CD14-positive monocyte (primary cell): ENCODE results near the gene LCP1. TPM values are rescaled to one million over a fixed set of nuclear protein-coding genes. Genes with fewer than 3 reads are reported as not detected.

ENCODE experiments used
- DNase-seq, 3 donors: peaks; one replicate each; pipeline ENCODE4 v3.0.0-alpha.2; 2011 to 2022
- H2AFZ ChIP-seq: 2 replicates; pipeline ENCODE4 v1.6.0; 2012; ENCODE audit warnings: mild to moderate bottlenecking, low read depth, low read length, inconsistent platforms; ENCODE audit not compliant: insufficient read depth, poor library complexity, severe bottlenecking
- H3K27ac ChIP-seq, 2 donors: 1 replicate in 1 of 2; 2 replicates in 1 of 2; pipeline ENCODE4 v1.5.1; 2012 to 2013; ENCODE audit warnings: low read length in 2 of 2, control low read depth in 1 of 2, inconsistent platforms in 1 of 2, low read depth in 1 of 2, mild to moderate bottlenecking in 1 of 2
- H3K27me3 ChIP-seq, 2 donors: one replicate each; pipeline versions ENCODE4 v1.6.0 to v1.6.1; 2011 to 2013; ENCODE audit warnings: low read length in 2 of 2; ENCODE audit not compliant: control insufficient read depth in 2 of 2, insufficient read depth in 2 of 2
- H3K36me3 ChIP-seq, 2 donors: replicated peaks in 1 of 2; 1 replicate in 1 of 2; 2 replicates in 1 of 2; pipeline versions ENCODE4 v1.5.1 to v1.6.1; 2012 to 2013; ENCODE audit warnings: low read length in 2 of 2, control low read depth in 1 of 2, inconsistent platforms in 1 of 2, mild to moderate bottlenecking in 1 of 2; ENCODE audit not compliant: insufficient read depth in 2 of 2, control insufficient read depth in 1 of 2
- H3K4me1 ChIP-seq, 2 donors: 1 replicate in 1 of 2; 2 replicates in 1 of 2; pipeline versions ENCODE4 v1.5.1 to v1.6.1; 2012 to 2013; ENCODE audit warnings: low read length in 2 of 2, control low read depth in 1 of 2, inconsistent platforms in 1 of 2, mild to moderate bottlenecking in 1 of 2, moderate library complexity in 1 of 2; ENCODE audit not compliant: insufficient read depth in 2 of 2, control insufficient read depth in 1 of 2
- H3K4me2 ChIP-seq: replicated peaks from 2 replicates; pipeline ENCODE3; 2012; ENCODE audit warnings: low read length, moderate library complexity, mild to moderate bottlenecking; ENCODE audit not compliant: poor library complexity, severe bottlenecking; ENCODE audit errors: extremely low read depth
- H3K4me3 ChIP-seq, 3 experiments: fragments of 200-600 bp in 1 of 3; sonication (generic) in 1 of 3; replicated peaks in 1 of 3; 1 replicate in 2 of 3; 2 replicates in 1 of 3; pipeline ENCODE4 v1.5.1; 2011 to 2013; ENCODE audit warnings: low read length in 3 of 3, mild to moderate bottlenecking in 3 of 3, control low read depth in 2 of 3, low read depth in 2 of 3, inconsistent platforms in 1 of 3, moderate library complexity in 1 of 3
- H3K79me2 ChIP-seq: 2 replicates; pipeline ENCODE4 v1.6.0; 2012; ENCODE audit warnings: mild to moderate bottlenecking, control low read depth, inconsistent platforms, low read length, moderate library complexity; ENCODE audit not compliant: insufficient read depth
- H3K9ac ChIP-seq: 2 replicates; pipeline ENCODE4 v1.6.0; 2017; ENCODE audit warnings: low read length, mild to moderate bottlenecking; ENCODE audit not compliant: insufficient read depth, poor library complexity, severe bottlenecking
- H3K9me3 ChIP-seq, 2 donors: replicated peaks in 1 of 2; 1 replicate in 1 of 2; 2 replicates in 1 of 2; pipeline versions ENCODE4 v1.5.1 to v1.6.1; 2012 to 2013; ENCODE audit warnings: low read length in 2 of 2, control low read depth in 1 of 2; ENCODE audit not compliant: control insufficient read depth in 1 of 2, insufficient read depth in 1 of 2
- H4K20me1 ChIP-seq: 2 replicates; pipeline ENCODE4 v1.6.0; 2012; ENCODE audit warnings: mild to moderate bottlenecking, low read length, control low read depth, moderate library complexity; ENCODE audit not compliant: insufficient read depth
- H3K27ac Mint-ChIP-seq, 7 donors: one replicate each; pipeline ENCODE4 v1.8.0; 2020; ENCODE audit warnings: mild to moderate bottlenecking in 7 of 7, mixed read lengths in 7 of 7, moderate library complexity in 6 of 7, inconsistent platforms in 2 of 7
- H3K27me3 Mint-ChIP-seq, 3 donors: one replicate each; pipeline ENCODE4 v1.8.0; 2021 to 2022; ENCODE audit warnings: low read depth in 3 of 3, mild to moderate bottlenecking in 3 of 3, mixed read lengths in 3 of 3, moderate library complexity in 3 of 3, inconsistent platforms in 1 of 3
- H3K36me3 Mint-ChIP-seq, 2 donors: one replicate each; pipeline ENCODE4 v1.8.0; 2020; ENCODE audit warnings: mixed read lengths in 2 of 2, inconsistent platforms in 1 of 2, mild to moderate bottlenecking in 1 of 2
- H3K4me1 Mint-ChIP-seq: one replicate; pipeline ENCODE4 v1.8.0; 2020; ENCODE audit warnings: mild to moderate bottlenecking, mixed read lengths
- H3K4me3 Mint-ChIP-seq, 2 donors: one replicate each; pipeline ENCODE4 v1.8.0; 2020; ENCODE audit warnings: mild to moderate bottlenecking in 2 of 2, mixed read lengths in 2 of 2, moderate library complexity in 1 of 2
- H3K9me3 Mint-ChIP-seq, 7 donors: one replicate each; pipeline ENCODE4 v1.8.0; 2020 to 2022; ENCODE audit warnings: mixed read lengths in 7 of 7, mild to moderate bottlenecking in 6 of 7, moderate library complexity in 6 of 7, inconsistent platforms in 2 of 7
- CTCF ChIP-seq: fragments of 200-600 bp; IDR thresholded peaks from one replicate; pipeline ENCODE4 v1.8.0; 2022; ENCODE audit warnings: antibody characterized with exemption, mild to moderate bottlenecking
- whole genome bisulfite sequencing: methylation state at CpG from one replicate; pipeline ENCODE4 v1.1.5; 2013; ENCODE audit warnings: missing lambda C conversion rate; ENCODE audit not compliant: insufficient coverage; 5-methylcytosine and 5-hydroxymethylcytosine counted together
- intact Hi-C, 2 donors: fragments of 100-400 bp; cut with micrococcal nuclease; formaldehyde crosslinking; loops; one replicate each; pipeline versions ENCODE4 v1.15.0 to v1.15.1; 2023
- polyA plus RNA-seq, 3 donors: library from polyadenylated mRNA; depleted of rRNA in 1 of 3; unstranded in 2 of 3; stranded (reverse) in 1 of 3; fragments of 300-500 nt in 2 of 3; fragments of >200 nt in 1 of 3; fragmentation: Illumina TruSeq in 2 of 3; gene quantifications; 1 replicate in 2 of 3; 2 replicates in 1 of 3; pipeline ENCODE4 v1.2.3, GENCODE V29; 2012 to 2021

LCP1 gene
- polyA plus RNA-seq, 3 donors: 653 to 2,003 (median 1,636) TPM

DNA sequence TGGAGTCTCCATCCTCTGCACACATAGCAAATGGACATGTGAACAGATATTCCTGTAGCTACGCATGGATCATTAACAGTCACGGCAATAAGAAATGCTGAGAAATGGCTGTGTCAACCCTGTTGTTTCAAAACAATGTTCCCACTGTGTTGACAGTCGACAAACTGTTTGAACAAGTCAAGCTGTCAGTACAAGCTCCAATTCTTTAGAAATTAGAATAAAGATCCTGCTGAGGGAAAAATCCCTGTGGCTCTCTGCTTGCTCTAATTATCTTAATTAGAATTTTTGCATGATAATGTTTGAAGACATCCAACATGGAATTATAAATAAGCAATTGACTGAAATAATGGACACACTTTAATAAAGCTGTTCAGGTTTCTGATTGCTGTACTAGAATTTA is 39.2 kb downstream of the LCP1 start:
- peaks cover 89% of the 10 kb centered on the region for H3K79me2 ChIP-seq
- H3K27me3 Mint-ChIP-seq: no peaks in the 10 kb centered on the region
- H2AFZ ChIP-seq: no peak overlapping the region
- H3K9me3 ChIP-seq: no peaks in the 10 kb centered on the region
- no peak overlapping the region for H3K9ac ChIP-seq
- peaks cover 97 to 100% of the 10 kb centered on the region in 2 donors for H3K36me3 ChIP-seq
- DNase-seq: no peak
- H3K36me3 Mint-ChIP-seq: peaks cover 86 to 95% of the 10 kb centered on the region in 2 donors
- H3K4me2 ChIP-seq: no peak overlapping the region
- peaks cover 100% of the 10 kb centered on the region for H4K20me1 ChIP-seq
- no peak overlapping the region for H3K27ac Mint-ChIP-seq
- no peak overlapping the region for H3K4me3 Mint-ChIP-seq
- TF ChIP-seq CTCF: no peak
- no peaks in the 10 kb centered on the region for H3K4me1 Mint-ChIP-seq
- H3K27ac ChIP-seq: peak overlapping the region in 1 of 2 donors; percentile 20
- H3K4me1 ChIP-seq: no peaks in the 10 kb centered on the region
- WGBS: 100% methylated on average over 3 of the region's 3 CpGs
- no peak overlapping the region for H3K4me3 ChIP-seq
- H3K9me3 Mint-ChIP-seq: no peaks in the 10 kb centered on the region
- intact Hi-C loops: no loop called here
- H3K27me3 ChIP-seq: no peaks in the 10 kb centered on the region

GRCh38 chr13:46140044-46140443 is 41.9 kb downstream of the LCP1 start:
- Mint-ChIP-seq H3K4me1 (no peaks in the 10 kb centered on the region), H3K27ac (peak overlapping the region in 3 of 7 donors; percentile 5 to 43 (median 18)), H3K4me3 (no peak overlapping the region), H3K36me3 (peaks cover 90 to 100% of the 10 kb centered on the region in 2 donors), H3K27me3 (peaks cover 0 to 1% (median 0%) of the 10 kb centered on the region in 3 donors), H3K9me3 (no peaks in the 10 kb centered on the region)
- intact Hi-C loops: no loop called here
- H3K4me1 ChIP-seq: no peaks in the 10 kb centered on the region
- no peak for DNase-seq
- H3K4me3 ChIP-seq: no peak overlapping the region
- H3K36me3 ChIP-seq: peaks cover 100% of the 10 kb centered on the region in 2 donors
- no peaks in the 10 kb centered on the region for H3K9me3 ChIP-seq
- no peak for TF ChIP-seq CTCF
- H3K79me2 ChIP-seq: peaks cover 89% of the 10 kb centered on the region
- H3K9ac ChIP-seq: no peak overlapping the region
- H3K4me2 ChIP-seq: no peak overlapping the region
- no peaks in the 10 kb centered on the region for H3K27me3 ChIP-seq
- 100% methylated on average over 1 of the region's 2 CpGs for WGBS
- H2AFZ ChIP-seq: no peak overlapping the region
- peaks cover 100% of the 10 kb centered on the region for H4K20me1 ChIP-seq
- H3K27ac ChIP-seq: peak overlapping the region in 1 of 2 donors; percentile 1
